AML-193 (cell line): ENCODE data around the gene CHRND.
"Not testable (repeated sequence)": the region's sequence is repeated elsewhere in the genome, so short reads cannot be mapped to it uniquely, and the experiment has no call there.

Source experiments
- DNase-seq, 2 experiments: peaks; one replicate each; lab custom pipeline; 2025; lab: John Stamatoyannopoulos, UW

The CHRND gene

DNA sequence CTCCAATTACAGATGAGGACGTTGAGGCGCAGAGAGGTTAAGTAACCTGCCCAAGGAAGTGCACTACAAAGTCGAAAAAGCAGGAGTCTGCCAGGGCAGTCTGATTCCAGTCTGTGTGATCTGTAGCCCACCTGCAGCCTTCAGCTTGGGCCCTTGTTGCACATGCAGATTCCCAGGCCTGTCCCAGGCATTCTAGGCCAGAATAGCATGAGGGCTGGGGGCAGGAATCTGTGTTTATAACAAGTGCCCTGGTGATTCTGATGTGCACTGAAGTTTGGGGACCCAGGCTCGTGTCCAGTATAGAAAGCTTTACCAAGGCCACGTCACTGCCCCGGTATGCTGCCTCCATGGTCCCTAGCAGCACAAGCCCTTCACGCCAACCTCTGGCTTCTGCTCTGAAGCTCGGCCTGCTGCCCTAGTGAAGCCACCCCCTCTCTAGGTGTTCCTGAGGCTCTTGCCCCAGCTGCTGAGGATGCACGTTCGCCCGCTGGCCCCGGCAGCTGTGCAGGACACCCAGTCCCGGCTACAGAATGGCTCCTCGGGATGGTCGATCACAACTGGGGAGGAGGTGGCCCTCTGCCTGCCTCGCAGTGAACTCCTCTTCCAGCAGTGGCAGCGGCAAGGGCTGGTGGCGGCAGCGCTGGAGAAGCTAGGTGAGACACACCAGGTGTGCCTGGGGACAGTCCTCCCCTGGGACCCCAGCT lies 18.1 kb downstream of the CHRND start:
- no peak for DNase-seq

DNA sequence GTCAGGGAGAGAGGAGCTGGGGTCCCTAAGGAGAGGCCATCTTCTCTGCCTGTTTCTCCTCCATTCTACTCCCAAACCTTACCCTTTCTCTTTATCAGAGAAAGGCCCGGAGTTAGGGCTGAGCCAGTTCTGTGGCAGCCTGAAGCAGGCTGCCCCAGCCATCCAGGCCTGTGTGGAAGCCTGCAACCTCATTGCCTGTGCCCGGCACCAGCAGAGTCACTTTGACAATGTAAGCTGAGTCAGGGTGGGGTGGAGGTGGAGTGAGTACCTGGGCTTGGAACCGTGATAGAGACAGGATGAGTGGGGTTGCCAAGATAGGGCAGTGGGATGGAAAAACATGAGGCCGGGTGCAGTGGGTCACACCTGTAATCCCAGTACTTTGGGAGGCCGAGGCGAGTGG lies 18.7 kb downstream of the CHRND start:
- no peak for DNase-seq

DNA sequence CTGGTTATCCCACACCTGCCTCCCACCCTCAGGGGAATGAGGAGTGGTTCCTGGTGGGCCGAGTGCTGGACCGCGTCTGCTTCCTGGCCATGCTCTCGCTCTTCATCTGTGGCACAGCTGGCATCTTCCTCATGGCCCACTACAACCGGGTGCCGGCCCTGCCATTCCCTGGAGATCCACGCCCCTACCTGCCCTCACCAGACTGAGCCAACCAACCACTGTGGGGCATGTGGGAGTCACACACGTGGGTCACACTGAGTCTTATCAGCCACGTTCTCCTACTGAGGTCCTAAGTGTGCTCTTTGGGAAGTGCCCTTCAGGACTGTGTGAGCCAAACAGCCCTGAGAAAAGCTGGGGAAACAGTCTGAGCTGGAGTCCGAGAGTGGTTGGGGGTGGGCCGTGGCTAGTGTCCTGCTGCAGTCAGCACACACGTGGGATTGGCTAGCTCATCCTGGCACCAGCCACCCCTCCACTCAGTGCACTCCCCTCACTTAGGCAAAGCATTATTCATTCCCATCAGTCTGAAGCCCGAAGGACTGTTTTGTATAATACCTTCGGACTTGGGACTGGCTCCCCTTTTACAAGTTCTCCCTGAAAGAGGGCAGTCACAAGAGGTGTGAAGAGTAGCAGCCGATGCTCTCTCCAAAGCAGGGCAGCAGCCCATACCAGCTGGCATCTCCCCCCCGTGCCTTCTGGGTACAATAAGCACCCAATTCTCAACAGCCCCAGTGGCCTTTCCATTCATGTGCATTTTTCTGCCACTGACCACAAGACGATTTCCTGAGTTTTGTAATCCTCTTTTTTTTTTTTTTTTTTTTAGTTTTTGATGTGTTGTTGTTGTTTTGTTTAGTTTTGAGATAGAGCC lies 19.8 kb downstream of the CHRND start:
- peak; percentile 6 to 28 for DNase-seq

DNA sequence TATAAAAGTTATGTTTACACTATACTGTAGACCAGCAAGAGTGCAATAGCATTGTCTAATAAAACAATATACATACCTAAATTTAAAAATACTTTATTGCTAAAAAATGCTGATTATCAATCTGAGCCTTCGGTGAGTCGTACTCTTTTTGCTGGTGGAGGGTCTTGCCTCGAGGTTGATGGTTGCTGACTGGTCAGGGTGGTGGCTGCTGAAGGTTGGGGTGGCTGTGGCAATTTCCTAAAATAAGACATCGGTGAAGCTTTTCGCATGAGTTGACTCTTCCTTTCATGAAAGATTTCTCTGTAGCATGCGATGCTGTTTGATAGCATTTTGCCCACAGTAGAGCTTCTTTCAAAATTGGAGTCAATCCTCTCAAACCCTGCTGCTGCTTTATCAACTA lies 22.0 kb downstream of the CHRND start:
- DNase-seq, result no peak

DNA sequence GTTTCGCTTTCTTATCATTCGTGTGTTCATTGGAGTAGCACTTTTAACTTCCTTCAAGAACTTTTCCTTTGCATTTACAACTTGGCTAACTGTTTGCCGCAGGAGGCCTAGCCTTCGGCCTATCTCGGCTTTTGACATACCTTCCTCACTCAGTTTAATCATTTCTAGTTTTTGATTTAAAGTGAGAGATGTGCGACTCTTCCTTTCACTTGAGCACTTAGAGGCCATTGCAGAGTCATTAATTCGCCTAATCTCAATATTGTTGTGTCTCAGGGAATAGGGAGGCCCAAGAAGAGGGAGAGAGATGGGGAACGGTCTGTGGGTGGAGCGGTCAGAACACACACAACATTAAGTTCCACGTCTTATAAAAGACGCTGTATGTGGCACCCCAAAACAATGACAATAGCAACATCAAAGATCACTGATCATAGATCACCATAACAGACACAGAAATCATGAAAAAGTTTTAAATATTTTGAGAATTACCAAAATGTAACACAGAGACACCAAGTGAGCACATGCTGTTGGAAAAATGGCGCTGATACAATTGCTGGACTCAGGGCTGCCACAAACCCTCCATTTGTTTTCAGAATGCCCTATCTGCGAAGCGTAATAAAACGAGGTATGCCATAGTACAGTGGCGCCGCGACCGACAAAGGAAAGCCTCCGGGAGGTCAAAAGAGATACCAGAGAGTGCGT lies 23.8 kb downstream of the CHRND start:
- no peak for DNase-seq

DNA sequence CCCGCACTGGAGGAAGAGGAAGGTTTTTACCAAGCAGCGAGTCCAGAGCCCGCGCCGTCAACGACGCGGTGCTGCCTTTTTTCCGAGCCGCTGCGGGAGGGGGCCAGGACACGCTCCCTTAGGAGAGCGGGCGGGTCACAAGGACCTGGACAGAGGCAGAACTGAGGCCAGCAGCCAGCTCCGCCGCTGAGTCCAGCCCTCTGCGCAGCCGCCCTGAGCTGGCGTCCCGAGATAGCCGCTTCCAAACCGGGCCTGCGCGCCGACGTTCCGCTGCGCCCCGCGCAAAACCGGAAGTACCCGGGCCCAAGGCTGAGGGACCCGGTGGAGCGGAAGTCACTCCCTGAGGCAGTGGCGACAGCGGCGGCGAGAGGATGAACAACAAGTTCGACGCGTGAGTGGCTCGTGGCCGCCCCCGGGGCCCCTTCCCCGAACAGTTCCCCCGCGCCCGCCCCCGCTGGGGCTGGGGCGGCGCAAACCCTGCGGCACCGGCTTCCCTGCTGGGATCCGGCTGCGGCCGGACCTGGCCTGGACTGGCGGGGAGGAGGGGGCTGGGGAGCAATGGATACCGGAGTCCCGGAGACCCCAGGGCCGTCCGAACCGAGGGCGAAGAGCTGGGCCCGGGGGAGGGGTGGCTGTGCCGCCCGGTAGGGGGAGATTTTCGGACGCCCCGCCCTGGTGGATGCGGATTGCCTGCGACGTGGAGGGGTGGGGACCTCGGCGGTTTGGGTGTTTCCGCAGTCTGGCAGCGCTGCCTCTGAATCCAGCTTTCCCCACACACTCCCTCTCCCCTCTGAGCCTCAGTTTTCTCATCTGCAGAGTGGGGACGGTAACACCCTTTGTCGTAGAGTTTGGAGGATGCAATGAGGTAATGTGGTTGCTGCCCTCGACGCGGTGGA lies 24.6 kb downstream of the CHRND start, which contains the start of the genes EIF4E2 and TIGD1:
TSS of gene EIF4E2 (plus strand) at position 336 of the 896 bp plus-strand sequence. CDS start at position 372, 36 bp downstream.
TSS of gene TIGD1 (minus strand) at position 204 of the 896 bp plus-strand sequence. CDS start 675 bp downstream, outside the sequence.
- DNase-seq, result peak; percentile 81 to 89

DNA sequence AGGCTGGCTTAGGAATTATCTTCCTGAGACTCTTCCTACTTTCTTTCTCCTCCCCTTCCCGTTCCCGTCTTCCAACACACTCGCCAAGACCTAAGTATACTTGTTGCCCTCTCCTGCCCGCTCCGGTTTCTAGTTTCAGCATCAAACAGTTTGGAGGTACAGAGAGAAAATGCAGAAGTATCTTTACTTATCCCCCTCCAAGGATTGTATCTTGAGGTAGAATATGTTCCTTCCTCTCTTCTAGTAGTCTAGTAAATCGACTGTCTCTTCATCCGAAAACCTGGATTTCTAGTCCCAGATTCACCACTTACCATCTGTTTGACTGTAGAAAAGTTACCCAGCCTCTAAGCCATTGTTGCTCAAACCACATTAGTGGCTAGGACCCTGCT lies 25.3 kb downstream of the CHRND start:
- peak; percentile 29 to 37 for DNase-seq

DNA sequence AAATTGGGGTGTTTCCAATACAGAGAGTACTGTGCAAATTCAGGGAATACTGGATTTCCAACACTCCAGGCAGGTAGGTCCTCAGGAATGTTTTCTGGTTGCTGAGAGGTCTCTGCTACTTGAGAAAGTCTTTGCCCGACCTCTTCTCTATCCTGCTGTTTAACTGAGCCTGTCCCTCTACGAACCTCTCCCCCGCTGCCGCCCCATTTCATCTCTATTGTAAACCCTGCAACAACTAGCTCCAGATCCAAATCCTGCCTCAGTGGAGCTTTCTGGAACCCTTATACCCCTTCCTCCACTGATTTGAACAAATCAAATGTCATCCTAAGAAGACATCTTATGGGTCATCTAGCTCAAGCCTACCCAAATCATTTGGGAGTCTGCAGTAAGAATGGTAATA lies 25.8 kb downstream of the CHRND start:
- DNase-seq, result no peak

DNA sequence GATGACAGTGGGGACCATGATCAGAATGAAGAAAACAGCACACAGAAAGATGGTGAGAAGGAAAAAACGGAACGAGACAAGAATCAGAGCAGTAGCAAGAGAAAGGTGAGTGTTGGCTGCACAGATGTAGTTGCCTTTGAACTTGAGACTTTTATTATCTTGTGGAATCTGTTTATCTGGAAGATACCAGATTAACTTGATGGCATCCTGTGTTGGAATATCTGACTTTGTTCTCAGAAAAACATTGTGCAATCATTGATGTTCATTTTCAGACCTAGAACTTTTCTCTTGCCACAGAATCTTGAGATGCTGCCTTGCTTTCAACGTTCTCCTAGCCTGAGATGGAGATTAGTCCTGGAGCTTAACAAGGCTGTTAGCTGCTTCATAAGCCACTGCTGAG lies 30.5 kb downstream of the CHRND start:
- no peak for DNase-seq

DNA sequence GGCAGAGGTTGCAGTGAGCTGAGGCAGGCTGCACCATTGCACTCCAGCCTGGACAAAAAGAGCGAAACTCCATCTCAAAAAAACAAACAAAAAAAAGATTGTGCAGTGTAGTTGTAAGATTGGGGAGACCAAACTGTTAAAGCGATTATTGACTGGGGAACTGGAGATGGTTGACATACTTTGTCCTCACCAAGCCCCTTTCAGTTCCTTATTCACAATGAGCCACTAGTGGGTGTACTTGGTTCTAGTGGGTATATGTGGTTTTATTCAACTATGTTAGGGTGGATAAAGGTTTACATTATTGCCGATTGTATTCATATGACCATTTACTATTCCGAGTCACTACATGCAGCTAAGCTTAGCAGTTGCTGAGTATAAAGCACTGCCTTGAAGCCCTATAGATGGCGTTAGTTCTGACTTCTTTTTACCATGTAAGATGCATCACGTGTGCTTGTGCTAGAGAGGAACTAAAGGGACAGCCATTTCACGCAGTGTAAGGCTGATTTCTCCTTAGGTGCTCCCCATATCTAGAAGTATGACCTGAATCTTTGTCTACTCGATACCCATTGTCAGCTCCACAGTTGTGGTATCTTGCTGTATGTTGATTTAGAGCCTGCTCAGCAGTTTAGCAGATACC lies 36.7 kb downstream of the CHRND start:
- no peak for DNase-seq

DNA sequence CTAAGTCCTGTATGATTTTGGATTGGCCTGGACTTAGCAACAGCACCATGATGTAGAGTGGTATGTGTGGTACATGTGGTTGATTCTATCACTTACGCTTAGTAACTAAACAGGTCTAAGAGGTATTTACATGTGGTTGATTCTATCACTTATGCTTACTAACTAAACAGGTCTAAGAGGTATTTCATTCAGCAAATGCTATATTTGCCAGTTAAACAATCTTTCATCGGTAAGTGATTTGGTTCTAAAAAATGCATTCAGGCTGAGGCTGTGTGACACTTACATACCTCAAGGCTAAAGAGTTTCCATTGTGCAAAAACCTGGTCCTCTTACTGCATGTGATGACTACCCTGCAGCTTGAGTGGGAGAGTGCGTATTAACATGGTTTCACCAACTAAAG lies 37.6 kb downstream of the CHRND start:
- DNase-seq, result no peak

DNA sequence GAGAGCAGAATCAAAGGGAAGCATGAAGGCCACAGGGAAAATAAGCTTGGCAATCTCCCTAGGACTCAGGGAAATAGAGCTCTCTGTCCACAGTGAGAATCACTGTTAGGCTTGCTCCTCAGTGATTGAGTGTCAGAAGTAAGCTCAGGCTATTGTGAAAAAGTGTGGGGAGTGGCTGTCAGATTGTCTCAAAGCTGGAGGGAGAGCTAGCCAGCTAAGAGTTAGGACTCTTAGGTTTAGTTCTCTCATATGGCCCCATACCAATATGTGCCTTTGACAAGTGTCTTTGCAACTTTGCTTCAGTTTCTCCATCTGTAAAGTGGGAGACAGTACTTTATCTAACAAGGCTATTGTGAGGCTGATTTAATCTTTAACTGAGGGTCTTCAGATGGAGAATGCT lies 41.8 kb downstream of the CHRND start:
- no peak for DNase-seq

DNA sequence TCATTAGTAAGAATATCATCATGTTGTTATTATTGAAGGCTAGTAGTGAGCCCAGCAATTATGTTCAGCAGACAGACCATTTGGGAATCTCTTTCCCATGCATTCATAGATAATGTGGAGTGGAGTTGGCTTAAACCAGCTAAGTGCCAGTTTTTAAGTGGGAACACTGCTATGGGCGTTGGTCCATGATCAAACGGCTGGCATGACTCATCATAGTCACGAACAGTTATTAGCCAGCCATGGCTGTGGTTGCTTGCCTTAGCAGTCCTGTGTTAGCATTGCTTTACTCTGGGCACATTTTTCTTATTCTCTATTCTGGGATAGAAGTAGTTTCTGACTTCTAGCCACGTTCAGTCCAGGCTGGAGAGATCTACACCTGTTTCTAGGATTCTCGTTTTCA lies 42.2 kb downstream of the CHRND start:
- no peak for DNase-seq

DNA sequence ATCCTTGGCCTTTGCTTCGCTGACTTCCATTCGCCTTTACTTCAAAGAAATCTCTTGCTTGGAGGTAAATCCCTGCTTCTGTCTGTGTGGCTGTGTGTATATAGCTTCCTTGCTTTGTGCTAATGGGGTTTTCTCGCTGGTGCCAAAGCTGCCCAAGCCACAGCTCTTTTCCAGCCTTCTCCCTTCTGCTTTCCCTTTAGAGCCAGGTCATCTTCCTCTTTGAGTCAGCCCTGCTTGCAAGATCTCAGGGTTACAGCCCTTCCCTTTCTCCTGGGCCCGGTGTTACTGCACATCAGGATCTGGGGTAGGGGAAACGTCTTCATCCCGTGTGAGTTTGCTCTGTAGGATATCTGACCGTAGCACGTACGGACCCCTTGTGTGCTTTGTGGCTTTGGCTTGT lies 43.6 kb downstream of the CHRND start:
- DNase-seq, result no peak

DNA sequence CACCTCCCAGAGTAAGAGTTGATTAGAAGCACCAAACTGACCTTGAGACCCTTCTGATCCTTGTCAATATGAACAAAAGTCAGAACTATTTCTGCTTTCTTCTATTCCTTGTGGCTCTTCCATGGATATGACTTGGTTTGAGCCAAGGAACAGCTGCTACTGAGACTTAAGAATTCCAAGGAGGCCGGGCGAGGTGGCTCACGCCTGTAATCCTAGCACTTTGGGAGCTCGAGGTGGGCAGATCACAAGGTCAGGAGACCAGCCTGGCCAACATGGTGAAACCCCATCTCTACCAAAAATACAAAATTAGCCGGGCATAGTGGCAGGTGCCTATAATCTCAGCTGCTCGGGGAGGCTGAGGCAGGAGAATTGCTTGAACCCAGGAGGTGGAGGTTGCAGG lies 44.5 kb downstream of the CHRND start:
- not testable (repeated sequence) for DNase-seq

DNA sequence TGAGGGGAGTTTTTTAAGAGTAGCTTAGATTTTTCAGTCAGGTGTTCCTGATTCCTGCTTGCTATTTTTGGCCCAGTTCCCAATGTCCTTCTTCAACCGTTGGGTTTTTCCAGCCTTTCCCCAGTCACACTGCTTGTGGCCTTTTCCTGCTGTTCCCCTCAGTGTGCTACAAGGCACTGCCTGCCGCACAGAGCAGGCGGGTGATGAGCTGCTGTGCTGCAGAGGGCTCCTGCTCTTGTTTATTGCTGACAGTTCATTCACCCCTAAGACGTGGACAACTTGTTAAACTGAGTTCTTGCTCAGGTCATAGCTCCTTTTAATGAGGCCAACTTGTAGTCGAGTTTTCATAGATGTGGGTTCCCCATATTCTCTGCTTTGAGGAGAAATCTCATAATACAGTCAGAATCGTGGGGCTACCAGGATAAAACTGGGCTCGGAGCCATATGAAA lies 45.1 kb downstream of the CHRND start:
- no peak for DNase-seq

DNA sequence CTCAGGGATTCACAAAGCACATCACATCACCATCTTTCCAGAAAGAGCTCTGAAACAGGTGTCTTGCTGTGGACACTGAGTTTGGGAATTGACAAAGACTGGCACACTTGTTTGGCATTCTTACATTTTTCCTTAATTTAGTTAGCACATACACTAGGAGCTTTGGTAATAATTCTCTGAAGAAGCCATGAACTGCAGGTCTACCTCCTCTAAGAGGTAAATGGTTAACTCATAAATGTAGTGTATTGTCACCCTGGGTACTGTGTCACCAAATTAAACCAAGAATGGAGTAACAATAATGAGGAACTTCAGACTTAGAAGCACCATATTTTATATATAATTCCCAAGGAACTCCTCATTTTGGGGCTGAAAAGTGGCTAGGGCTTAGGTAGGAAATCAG lies 47.1 kb downstream of the CHRND start:
- DNase-seq, result no peak

DNA sequence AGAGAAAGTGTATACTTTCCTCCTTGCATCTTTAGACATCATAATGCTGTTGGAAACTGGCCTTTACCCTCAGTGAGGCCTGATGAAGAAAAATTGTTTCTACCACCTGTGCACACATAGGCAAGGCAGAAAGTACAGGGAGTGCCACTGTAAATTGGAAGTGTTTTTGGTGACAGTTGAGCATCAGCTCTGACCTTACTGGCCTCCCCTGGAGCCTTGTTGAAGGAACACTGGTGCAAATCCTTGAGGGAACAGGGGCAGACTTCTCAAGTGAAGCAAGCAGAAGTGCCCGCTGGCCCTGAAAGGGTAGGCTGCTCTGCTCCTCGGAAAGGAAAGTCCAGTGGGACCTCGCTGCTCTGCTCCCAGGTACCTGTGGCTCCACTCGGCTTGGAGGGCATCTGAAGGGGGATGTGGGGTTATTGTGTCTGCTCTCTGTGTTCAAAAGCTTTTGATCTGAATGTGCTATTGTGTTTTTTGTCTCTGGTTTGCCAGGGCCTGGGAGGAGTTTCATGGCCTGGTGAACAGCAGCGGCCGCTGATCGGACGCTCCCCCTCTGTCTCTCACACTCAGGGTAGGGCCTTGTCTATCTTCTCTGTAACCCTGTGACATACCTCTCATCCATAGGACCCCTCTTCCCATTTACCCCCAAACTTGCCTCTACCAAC lies 47.9 kb downstream of the CHRND start:
- no peak for DNase-seq

DNA sequence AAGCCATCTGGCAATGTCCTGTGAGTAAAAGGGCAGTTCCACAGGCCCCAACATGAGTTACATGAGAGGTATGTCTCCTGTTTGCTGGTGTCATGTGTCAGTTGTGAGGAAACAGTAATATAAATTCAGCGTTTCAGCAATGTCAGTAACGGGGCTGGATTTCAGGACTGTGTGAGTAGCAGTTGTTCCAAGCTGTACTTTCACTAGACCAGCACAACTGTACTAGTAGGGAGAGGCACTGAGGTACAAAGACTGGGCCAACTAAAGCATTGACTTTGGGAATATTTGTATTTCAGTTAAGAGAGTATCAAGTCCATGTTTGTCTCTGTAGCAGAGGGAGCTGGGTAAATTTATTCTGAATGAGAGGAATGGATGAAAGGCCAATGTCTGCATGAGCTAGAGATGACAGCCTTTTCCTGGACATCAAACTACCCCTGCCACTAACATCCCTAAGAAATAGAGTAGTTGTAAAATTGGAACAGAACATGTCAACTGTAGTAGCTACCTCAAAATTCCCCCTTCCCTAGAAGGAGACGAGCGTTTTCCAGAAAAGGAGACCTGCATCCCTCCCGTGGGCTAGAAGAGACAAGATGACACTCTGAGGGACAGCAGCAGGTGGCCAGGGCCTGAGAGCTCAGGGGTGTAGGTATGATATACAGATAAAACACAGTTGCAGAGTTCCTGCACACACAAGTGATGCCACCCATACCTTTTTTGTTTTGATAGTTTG lies 48.9 kb downstream of the CHRND start:
- no peak for DNase-seq

DNA sequence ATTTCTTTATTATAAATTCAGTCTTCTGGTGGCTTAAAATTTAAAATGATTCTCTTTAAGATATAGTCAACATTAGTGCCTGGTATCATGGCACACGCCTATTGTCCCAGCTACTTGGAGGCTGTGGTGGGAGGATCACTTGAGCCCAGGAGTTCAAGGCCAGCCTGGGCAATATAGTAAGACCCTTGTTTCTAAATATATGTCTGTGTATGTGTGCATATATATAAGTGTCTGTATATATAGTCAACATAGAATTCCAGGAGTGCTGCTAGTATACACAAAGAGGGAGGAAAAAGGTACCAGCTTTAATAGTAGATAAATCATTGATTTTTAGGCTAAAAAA lies 49.4 kb downstream of the CHRND start:
- DNase-seq, result no peak
